ENCODE measurements around the gene ZNF768.

ZNF768 gene

DNA sequence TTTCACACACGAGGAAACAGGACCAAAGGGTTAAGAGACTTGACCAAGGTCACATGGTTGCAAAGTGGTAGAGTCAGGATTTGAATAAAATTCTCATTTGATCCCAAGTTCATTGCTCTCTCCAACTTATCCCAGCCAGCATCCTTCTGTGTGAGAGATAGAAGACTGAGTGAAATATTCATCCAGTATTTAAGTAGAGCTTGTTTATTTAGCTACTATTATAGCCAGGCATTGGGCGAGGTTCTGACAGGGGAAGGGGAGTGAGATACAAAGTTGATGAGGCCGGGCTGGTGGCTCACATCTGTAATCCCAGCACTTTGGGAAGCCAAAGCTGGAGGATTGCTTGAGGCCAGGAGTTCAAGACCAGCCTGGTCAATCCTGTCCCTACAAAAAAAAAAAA lies 49.4 kb downstream of the ZNF768 start:
- TF ChIP-seq CTCF (IDR thresholded peaks at IDR 0.05; ENCODE audit: extremely low read depth, missing control alignments) = no peak
- DNase-seq (ENCODE audit: low spot score) = no peak

DNA sequence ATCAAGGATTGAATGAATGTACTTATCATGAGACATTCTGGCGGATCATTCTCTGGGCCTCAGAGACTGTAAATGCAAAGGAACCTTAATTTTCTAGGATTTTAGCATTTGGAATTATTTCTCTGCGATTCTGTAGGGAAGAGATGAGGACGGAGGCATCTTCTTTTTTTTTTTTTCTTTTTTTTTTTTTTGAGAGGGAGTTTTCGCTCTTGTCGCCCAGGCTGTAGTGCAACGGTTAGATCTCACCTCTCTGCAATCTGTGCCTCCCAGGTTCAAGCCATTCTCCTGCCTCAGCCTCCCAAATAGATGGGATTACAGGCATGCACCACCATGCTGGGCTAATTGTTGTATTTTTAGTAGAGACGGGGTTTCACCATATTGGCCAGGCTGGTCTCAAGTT lies 51.7 kb downstream of the ZNF768 start:
- no peak for DNase-seq (ENCODE audit: low spot score)
- no peak for TF ChIP-seq CTCF (IDR thresholded peaks at IDR 0.05; ENCODE audit: extremely low read depth, missing control alignments)

GRCh38 chr16:30474074-30474452 lies 52.3 kb downstream of the ZNF768 start:
- DNase-seq (ENCODE audit: low spot score) = no peak
- TF ChIP-seq CTCF (IDR thresholded peaks at IDR 0.05; ENCODE audit: extremely low read depth, missing control alignments) = no peak
